GM23248 (cell line): ENCODE results near the gene FRY.

ENCODE experiments used
- EZH2 ChIP-seq: fragments of 200-600 bp; sonication (generic); IDR thresholded peaks from 2 replicates; pipeline ENCODE4 v1.6.1; 2018; ENCODE audit warnings: antibody characterized with exemption, mild to moderate bottlenecking; ENCODE audit not compliant: insufficient read depth, poor library complexity, severe bottlenecking
- EZH2phosphoT487 ChIP-seq: fragments of 200-600 bp; sonication (generic); IDR thresholded peaks from 2 replicates; pipeline ENCODE4 v1.6.1; 2018; ENCODE audit warnings: antibody characterized with exemption, moderate library complexity, mild to moderate bottlenecking, low read depth; ENCODE audit not compliant: insufficient read depth

GRCh38 chr13:32125751-32126150, 94.2 kb downstream of the FRY start:
- TF ChIP-seq EZH2 (no peak), EZH2phosphoT487 (no peak)
